ENCODE data around the gene DCAF7.

DCAF7 gene

GRCh38 chr17:63525190-63525946, 24.9 kb upstream of the DCAF7 start:
- no peak for DNase-seq (ENCODE audit: low read depth)

GRCh38 chr17:63526861-63527260, 23.4 kb upstream of the DCAF7 start:
- no peak for DNase-seq (ENCODE audit: low read depth)

- no peak for DNase-seq (ENCODE audit: low read depth)
These were observed 22.1 kb upstream of the DCAF7 start for GRCh38 chr17:63528183-63528582.

GRCh38 chr17:63529711-63530556, 20.3 kb upstream of the DCAF7 start:
- no peak for DNase-seq (ENCODE audit: low read depth)

GRCh38 chr17:63530557-63531021, 19.7 kb upstream of the DCAF7 start:
- DNase-seq (ENCODE audit: low read depth): no peak

- no peak for DNase-seq (ENCODE audit: low read depth)
These were observed 19.0 kb upstream of the DCAF7 start for GRCh38 chr17:63531022-63531965.

- DNase-seq (ENCODE audit: low read depth): no peak
These were observed 16.7 kb upstream of the DCAF7 start for GRCh38 chr17:63533433-63534077.

GRCh38 chr17:63534078-63534570, 16.2 kb upstream of the DCAF7 start:
- no peak for DNase-seq (ENCODE audit: low read depth)

- no peak for DNase-seq (ENCODE audit: low read depth)
These were observed 15.3 kb upstream of the DCAF7 start for GRCh38 chr17:63534816-63535455.

- no peak for DNase-seq (ENCODE audit: low read depth)
These were observed 14.6 kb upstream of the DCAF7 start for GRCh38 chr17:63535640-63536039.

GRCh38 chr17:63537001-63537400, 13.3 kb upstream of the DCAF7 start:
- no peak for DNase-seq (ENCODE audit: low read depth)

- no peak for DNase-seq (ENCODE audit: low read depth)
These were observed 12.1 kb upstream of the DCAF7 start for GRCh38 chr17:63537991-63538692.

- no peak for DNase-seq (ENCODE audit: low read depth)
These were observed 11.3 kb upstream of the DCAF7 start for GRCh38 chr17:63538693-63539595.

- DNase-seq (ENCODE audit: low read depth): no peak
These were observed 9.7 kb upstream of the DCAF7 start for GRCh38 chr17:63540590-63540989.

- DNase-seq (ENCODE audit: low read depth): no peak
These were observed 8.1 kb upstream of the DCAF7 start for GRCh38 chr17:63542218-63542545.

- no peak for DNase-seq (ENCODE audit: low read depth)
These were observed 7.1 kb upstream of the DCAF7 start for GRCh38 chr17:63542942-63543821.

- no peak for DNase-seq (ENCODE audit: low read depth)
These were observed 6.4 kb upstream of the DCAF7 start for GRCh38 chr17:63543822-63544420.

Data from activated T-helper 1 cell treated with Interleukin-2 at 50 U/mL for 16 hours (primary cell).